WTC11 (cell line): ENCODE measurements around the gene C10orf67. TPM values are rescaled to one million over a fixed set of nuclear protein-coding genes. Genes with fewer than 3 reads are reported as not detected.

Experiments
- ATAC-seq: fragments of 200-7000 bp; cut with Tn5 transposase; 2 replicates; pipeline ENCODE4 v1.10.0; 2021; ENCODE audit warnings: mild to moderate bottlenecking, moderate library complexity
- CTCF ChIA-PET: fragments of 300-600 bp; sonication (Branson Sonifier 250); formaldehyde crosslinking; loops from one replicate; lab custom pipeline; 2021; ENCODE audit warnings: antibody characterized with exemption; lab: Charles Lee
- POLR2A ChIA-PET: fragments of 350-600 bp; sonication (Branson Sonifier 250); formaldehyde crosslinking; loops from one replicate; lab custom pipeline; 2021; ENCODE audit warnings: antibody characterized with exemption; lab: Charles Lee
- DNase-seq: peaks from one replicate; pipeline ENCODE4 v3.0.0; 2021; ENCODE audit warnings: low spot score
- H3K27ac Mint-ChIP-seq: 2 replicates; pipeline ENCODE4 v1.8.0; 2021; ENCODE audit warnings: mixed read lengths
- H3K27me3 Mint-ChIP-seq: 2 replicates; pipeline ENCODE4 v1.8.0; 2021; ENCODE audit warnings: low read depth, mild to moderate bottlenecking, moderate library complexity, mixed read lengths
- H3K36me3 Mint-ChIP-seq: 2 replicates; pipeline ENCODE4 v1.8.0; 2021; ENCODE audit warnings: mixed read lengths
- H3K4me1 Mint-ChIP-seq: 2 replicates; pipeline ENCODE4 v1.8.0; 2022; ENCODE audit warnings: mixed read lengths
- H3K4me3 Mint-ChIP-seq: 2 replicates; pipeline ENCODE4 v1.8.0; 2021; ENCODE audit warnings: mild to moderate bottlenecking, moderate library complexity, mixed read lengths
- H3K9me3 Mint-ChIP-seq: 2 replicates; pipeline ENCODE4 v1.8.0; 2021; ENCODE audit warnings: mixed read lengths
- CBFB ChIP-seq: sonication (generic); formaldehyde crosslinking; IDR thresholded peaks from 2 replicates; pipeline ENCODE4 v1.8.1; 2022; ENCODE audit warnings: mild to moderate bottlenecking, low read depth, missing genetic modification reagents
- IRF2 ChIP-seq: sonication (generic); formaldehyde crosslinking; IDR thresholded peaks from 2 replicates; pipeline ENCODE4 v1.8.0; 2022; ENCODE audit warnings: low read depth, missing genetic modification reagents, borderline replicate concordance
- JUN ChIP-seq: sonication (generic); formaldehyde crosslinking; IDR thresholded peaks from 2 replicates; pipeline ENCODE4 v1.8.0; 2023; ENCODE audit warnings: mild to moderate bottlenecking, missing genetic modification reagents
- NFATC4 ChIP-seq: fragments of 250-450 bp; sonication (Bioruptor Pico); IDR thresholded peaks from 2 replicates; pipeline ENCODE4 v1.9.0; 2021; ENCODE audit warnings: mild to moderate bottlenecking
- NFE2L1 ChIP-seq: sonication (generic); formaldehyde crosslinking; IDR thresholded peaks from 2 replicates; pipeline ENCODE4 v1.8.1; 2023; ENCODE audit warnings: missing genetic modification reagents
- NFYB ChIP-seq: sonication (generic); formaldehyde crosslinking; conservative IDR thresholded peaks from 2 replicates; pipeline ENCODE4 v1.8.0; 2022; ENCODE audit warnings: low read depth, missing genetic modification reagents
- SMAD3 ChIP-seq: sonication (generic); formaldehyde crosslinking; IDR thresholded peaks from 2 replicates; pipeline ENCODE4 v1.8.0; 2022; ENCODE audit warnings: missing genetic modification reagents, mild to moderate bottlenecking, borderline replicate concordance
- SP1 ChIP-seq: sonication (generic); formaldehyde crosslinking; conservative IDR thresholded peaks from 2 replicates; pipeline ENCODE4 v1.8.1; 2022; ENCODE audit warnings: missing genetic modification reagents
- TCF7 ChIP-seq: sonication (generic); formaldehyde crosslinking; IDR thresholded peaks from 2 replicates; pipeline ENCODE4 v1.8.0; 2022; ENCODE audit warnings: mild to moderate bottlenecking, low read depth, missing genetic modification reagents, moderate library complexity
- ZNF121 ChIP-seq: sonication (generic); formaldehyde crosslinking; IDR thresholded peaks from 2 replicates; pipeline ENCODE4 v1.8.0; 2023; ENCODE audit warnings: missing genetic modification reagents
- ZNF219 ChIP-seq: sonication (generic); formaldehyde crosslinking; IDR thresholded peaks from 2 replicates; pipeline ENCODE4 v1.8.0; 2023; ENCODE audit warnings: missing genetic modification reagents, mild to moderate bottlenecking, borderline replicate concordance
- total RNA-seq: library from RNA; stranded (reverse); gene quantifications from 3 replicates; pipeline ENCODE4 v1.2.3, GENCODE V29; 2021
- TF ChIP-seq, protein P1 (sequence below): sonication (generic); formaldehyde crosslinking; IDR thresholded peaks from 2 replicates; pipeline ENCODE4 v1.8.1; 2022; ENCODE audit warnings: low read depth, mild to moderate bottlenecking, moderate library complexity, missing genetic modification reagents, borderline replicate concordance
- TF ChIP-seq, protein P2 (sequence below): sonication (generic); formaldehyde crosslinking; IDR thresholded peaks from 2 replicates; pipeline ENCODE4 v1.8.0; 2022; ENCODE audit warnings: mild to moderate bottlenecking, missing genetic modification reagents
- TF ChIP-seq, protein P3 (sequence below): sonication (generic); formaldehyde crosslinking; IDR thresholded peaks from 2 replicates; pipeline ENCODE4 v1.8.1; 2022; ENCODE audit warnings: mild to moderate bottlenecking, moderate library complexity, missing genetic modification reagents
- TF ChIP-seq, protein P4 (sequence below): sonication (generic); formaldehyde crosslinking; IDR thresholded peaks from 2 replicates; pipeline ENCODE4 v1.8.1; 2023; ENCODE audit warnings: mild to moderate bottlenecking, missing genetic modification reagents
- TF ChIP-seq, protein P5 (sequence below): sonication (generic); formaldehyde crosslinking; IDR thresholded peaks from 2 replicates; pipeline ENCODE4 v1.8.1; 2023; ENCODE audit warnings: mild to moderate bottlenecking, missing genetic modification reagents, moderate library complexity
- TF ChIP-seq, protein P6 (sequence below): sonication (generic); formaldehyde crosslinking; IDR thresholded peaks from 2 replicates; pipeline ENCODE4 v1.8.1; 2022; ENCODE audit warnings: mild to moderate bottlenecking, missing genetic modification reagents, moderate library complexity, borderline replicate concordance
- TF ChIP-seq, protein P7 (sequence below): sonication (generic); formaldehyde crosslinking; IDR thresholded peaks from 2 replicates; pipeline ENCODE4 v1.8.0; 2023; ENCODE audit warnings: missing genetic modification reagents
- TF ChIP-seq, protein P8 (sequence below): sonication (generic); formaldehyde crosslinking; IDR thresholded peaks from 2 replicates; pipeline ENCODE4 v1.8.0; 2022; ENCODE audit warnings: mild to moderate bottlenecking, missing genetic modification reagents

The C10orf67 gene
- total RNA-seq, 1 experiment from 2014 or later, result not detected

DNA sequence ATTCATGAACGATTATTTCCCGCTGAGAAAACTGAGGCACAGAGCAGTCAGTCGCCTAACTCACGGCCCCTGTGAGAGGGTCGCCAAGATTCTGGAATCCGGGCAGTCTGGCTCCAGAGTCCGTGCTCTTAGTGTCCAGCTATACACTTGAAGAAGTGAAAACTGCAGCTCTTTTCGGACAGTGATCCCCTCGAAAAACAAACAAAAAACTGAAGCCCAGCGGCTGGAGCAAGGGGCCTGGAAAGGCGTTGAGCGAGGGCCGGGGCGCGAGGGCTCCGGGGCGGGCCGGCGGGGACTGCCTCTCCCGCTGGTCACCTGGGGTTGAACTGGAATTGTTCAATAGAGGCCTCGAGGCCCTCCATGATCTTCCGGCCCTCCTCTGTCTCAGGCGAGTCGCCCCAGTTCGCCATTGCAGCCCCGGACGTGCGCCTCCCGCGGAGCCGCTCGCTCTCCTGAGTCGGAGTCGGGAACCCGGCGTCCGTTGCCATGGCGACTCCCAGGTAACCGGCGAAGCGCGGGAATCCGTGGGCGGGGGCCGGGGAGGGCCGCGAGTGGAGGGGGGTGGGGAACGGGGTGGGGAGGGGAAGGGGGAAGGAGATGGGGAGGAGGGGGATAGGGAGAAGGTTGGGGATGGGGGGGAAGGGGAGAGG is 881 bp downstream of the C10orf67 start (continued):
- TF ChIP-seq, protein P1, sequence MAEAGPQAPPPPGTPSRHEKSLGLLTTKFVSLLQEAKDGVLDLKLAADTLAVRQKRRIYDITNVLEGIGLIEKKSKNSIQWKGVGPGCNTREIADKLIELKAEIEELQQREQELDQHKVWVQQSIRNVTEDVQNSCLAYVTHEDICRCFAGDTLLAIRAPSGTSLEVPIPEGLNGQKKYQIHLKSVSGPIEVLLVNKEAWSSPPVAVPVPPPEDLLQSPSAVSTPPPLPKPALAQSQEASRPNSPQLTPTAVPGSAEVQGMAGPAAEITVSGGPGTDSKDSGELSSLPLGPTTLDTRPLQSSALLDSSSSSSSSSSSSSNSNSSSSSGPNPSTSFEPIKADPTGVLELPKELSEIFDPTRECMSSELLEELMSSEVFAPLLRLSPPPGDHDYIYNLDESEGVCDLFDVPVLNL (CRISPR knock-in tag), result no peak
- TF ChIP-seq, protein P2, sequence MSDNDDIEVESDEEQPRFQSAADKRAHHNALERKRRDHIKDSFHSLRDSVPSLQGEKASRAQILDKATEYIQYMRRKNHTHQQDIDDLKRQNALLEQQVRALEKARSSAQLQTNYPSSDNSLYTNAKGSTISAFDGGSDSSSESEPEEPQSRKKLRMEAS, result no peak

DNA sequence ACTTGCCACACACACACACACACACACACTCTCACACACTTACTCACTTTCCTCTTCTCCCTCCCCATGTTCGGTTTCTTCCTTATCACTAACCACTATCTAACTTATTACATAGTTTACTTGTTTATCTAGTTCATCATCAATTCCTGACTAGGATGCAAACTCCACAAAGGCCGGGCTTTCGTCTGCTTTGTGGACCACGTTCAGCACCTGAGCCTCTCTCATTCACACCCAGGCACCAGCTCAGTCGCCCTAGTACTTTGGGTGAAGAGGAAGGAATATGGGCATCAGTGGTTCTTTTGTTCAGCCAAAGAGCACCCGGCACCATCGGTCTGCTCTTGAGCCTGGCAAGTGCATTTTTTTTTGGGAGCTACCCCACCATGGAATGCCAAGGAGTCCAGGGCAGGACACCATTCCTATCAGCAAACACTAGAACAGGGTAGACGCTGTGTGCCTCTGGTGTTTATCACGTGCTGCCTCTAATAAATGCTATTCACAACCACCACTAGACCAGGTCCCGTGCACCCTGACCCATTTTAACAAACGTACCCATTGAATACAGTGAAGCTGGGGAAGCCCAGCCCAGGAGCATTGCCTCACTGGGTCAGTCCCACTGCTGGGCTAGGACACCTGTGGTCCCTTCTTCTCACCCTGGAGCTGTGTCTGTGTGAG is 2.2 kb downstream of the C10orf67 start:
- H3K27me3 Mint-ChIP-seq, result peaks cover 27% of the 10 kb centered on the region
- CTCF ChIA-PET, result no interaction called here
- H3K4me3 Mint-ChIP-seq, result peak overlapping the region; percentile 77; the same call in 1 of the 2 replicates
- DNase-seq (no peak), ATAC-seq (no peak)
- POLR2A ChIA-PET, result no interaction called here
- no peaks in the 10 kb centered on the region for H3K9me3 Mint-ChIP-seq
- H3K27ac Mint-ChIP-seq, result no peak overlapping the region
- no peaks in the 10 kb centered on the region for H3K36me3 Mint-ChIP-seq
- no peak for TF ChIP-seq TCF7 (CRISPR knock-in tag)
- no peak for TF ChIP-seq NFATC4 (CRISPR knock-in tag)
- TF ChIP-seq, protein P3, sequence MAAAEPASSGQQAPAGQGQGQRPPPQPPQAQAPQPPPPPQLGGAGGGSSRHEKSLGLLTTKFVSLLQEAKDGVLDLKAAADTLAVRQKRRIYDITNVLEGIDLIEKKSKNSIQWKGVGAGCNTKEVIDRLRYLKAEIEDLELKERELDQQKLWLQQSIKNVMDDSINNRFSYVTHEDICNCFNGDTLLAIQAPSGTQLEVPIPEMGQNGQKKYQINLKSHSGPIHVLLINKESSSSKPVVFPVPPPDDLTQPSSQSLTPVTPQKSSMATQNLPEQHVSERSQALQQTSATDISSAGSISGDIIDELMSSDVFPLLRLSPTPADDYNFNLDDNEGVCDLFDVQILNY (CRISPR knock-in tag), result no peak
- TF ChIP-seq SP1 (CRISPR knock-in tag), result no peak
- TF ChIP-seq, protein P4, sequence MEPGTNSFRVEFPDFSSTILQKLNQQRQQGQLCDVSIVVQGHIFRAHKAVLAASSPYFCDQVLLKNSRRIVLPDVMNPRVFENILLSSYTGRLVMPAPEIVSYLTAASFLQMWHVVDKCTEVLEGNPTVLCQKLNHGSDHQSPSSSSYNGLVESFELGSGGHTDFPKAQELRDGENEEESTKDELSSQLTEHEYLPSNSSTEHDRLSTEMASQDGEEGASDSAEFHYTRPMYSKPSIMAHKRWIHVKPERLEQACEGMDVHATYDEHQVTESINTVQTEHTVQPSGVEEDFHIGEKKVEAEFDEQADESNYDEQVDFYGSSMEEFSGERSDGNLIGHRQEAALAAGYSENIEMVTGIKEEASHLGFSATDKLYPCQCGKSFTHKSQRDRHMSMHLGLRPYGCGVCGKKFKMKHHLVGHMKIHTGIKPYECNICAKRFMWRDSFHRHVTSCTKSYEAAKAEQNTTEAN (CRISPR knock-in tag), result no peak
- no peak for TF ChIP-seq NFE2L1 (CRISPR knock-in tag)
- TF ChIP-seq, protein P5, sequence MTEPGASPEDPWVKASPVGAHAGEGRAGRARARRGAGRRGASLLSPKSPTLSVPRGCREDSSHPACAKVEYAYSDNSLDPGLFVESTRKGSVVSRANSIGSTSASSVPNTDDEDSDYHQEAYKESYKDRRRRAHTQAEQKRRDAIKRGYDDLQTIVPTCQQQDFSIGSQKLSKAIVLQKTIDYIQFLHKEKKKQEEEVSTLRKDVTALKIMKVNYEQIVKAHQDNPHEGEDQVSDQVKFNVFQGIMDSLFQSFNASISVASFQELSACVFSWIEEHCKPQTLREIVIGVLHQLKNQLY, result no peak
- peaks cover 9% of the 10 kb centered on the region for H3K4me1 Mint-ChIP-seq

DNA sequence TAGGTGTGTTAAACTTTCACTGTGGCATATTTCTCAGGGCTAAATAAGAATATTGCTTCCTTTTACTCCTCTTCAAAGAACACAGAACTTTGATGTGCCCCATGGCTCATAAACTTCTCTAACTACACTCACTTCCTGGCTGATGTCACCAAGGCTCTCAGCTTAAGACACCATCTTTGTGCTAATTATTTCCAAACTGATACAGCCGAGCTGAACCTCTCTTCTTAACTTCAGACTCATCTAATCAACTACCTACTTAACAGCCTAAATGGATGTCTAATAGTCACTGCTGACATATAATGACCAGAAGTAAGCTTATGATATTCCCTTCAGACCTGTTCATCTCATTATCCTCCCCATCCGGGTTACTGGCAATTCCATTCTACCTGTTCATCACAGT is 3.6 kb downstream of the C10orf67 start:
- Mint-ChIP-seq H3K27ac (no peak overlapping the region), H3K4me1 (peaks cover 9% of the 10 kb centered on the region), H3K36me3 (no peaks in the 10 kb centered on the region), H3K4me3 (no peak overlapping the region), H3K27me3 (peaks cover 27% of the 10 kb centered on the region), H3K9me3 (no peaks in the 10 kb centered on the region)
- no peak for ATAC-seq
- no peak for DNase-seq
- TF ChIP-seq JUN (CRISPR knock-in tag) (no peak), ZNF219 (CRISPR knock-in tag) (no peak), CBFB (CRISPR knock-in tag) (no peak), IRF2 (no peak), ZNF121 (CRISPR knock-in tag) (no peak), SMAD3 (CRISPR knock-in tag) (no peak), NFYB (CRISPR knock-in tag) (no peak)
- TF ChIP-seq, protein P6, sequence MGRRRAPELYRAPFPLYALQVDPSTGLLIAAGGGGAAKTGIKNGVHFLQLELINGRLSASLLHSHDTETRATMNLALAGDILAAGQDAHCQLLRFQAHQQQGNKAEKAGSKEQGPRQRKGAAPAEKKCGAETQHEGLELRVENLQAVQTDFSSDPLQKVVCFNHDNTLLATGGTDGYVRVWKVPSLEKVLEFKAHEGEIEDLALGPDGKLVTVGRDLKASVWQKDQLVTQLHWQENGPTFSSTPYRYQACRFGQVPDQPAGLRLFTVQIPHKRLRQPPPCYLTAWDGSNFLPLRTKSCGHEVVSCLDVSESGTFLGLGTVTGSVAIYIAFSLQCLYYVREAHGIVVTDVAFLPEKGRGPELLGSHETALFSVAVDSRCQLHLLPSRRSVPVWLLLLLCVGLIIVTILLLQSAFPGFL (CRISPR knock-in tag), result no peak
- TF ChIP-seq, protein P7, sequence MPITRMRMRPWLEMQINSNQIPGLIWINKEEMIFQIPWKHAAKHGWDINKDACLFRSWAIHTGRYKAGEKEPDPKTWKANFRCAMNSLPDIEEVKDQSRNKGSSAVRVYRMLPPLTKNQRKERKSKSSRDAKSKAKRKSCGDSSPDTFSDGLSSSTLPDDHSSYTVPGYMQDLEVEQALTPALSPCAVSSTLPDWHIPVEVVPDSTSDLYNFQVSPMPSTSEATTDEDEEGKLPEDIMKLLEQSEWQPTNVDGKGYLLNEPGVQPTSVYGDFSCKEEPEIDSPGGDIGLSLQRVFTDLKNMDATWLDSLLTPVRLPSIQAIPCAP (CRISPR knock-in tag), result no peak
- TF ChIP-seq, protein P8, sequence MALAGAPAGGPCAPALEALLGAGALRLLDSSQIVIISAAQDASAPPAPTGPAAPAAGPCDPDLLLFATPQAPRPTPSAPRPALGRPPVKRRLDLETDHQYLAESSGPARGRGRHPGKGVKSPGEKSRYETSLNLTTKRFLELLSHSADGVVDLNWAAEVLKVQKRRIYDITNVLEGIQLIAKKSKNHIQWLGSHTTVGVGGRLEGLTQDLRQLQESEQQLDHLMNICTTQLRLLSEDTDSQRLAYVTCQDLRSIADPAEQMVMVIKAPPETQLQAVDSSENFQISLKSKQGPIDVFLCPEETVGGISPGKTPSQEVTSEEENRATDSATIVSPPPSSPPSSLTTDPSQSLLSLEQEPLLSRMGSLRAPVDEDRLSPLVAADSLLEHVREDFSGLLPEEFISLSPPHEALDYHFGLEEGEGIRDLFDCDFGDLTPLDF (CRISPR knock-in tag), result no peak
- ChIA-PET POLR2A (no interaction called here), CTCF (interaction anchor here (1.4 to 1.9 kb wide), 2 partner anchors 26 to 184 kb away, joined by 4 to 6 read pairs; no protein-coding TSS in a partner anchor)
